22Rv1 (cell line): ENCODE measurements around the gene NEU4.

Experiments
- ZFX ChIP-seq: fragments of 450-650 bp; IDR thresholded peaks from 2 replicates; pipeline ENCODE4 v1.6.1; 2017; ENCODE audit warnings: antibody characterized with exemption, borderline replicate concordance
- TF ChIP-seq, protein P1 (sequence below): fragments of 450-650 bp; IDR thresholded peaks from 2 replicates; pipeline ENCODE4 v1.5.1; 2017; ENCODE audit warnings: mild to moderate bottlenecking

DNA sequence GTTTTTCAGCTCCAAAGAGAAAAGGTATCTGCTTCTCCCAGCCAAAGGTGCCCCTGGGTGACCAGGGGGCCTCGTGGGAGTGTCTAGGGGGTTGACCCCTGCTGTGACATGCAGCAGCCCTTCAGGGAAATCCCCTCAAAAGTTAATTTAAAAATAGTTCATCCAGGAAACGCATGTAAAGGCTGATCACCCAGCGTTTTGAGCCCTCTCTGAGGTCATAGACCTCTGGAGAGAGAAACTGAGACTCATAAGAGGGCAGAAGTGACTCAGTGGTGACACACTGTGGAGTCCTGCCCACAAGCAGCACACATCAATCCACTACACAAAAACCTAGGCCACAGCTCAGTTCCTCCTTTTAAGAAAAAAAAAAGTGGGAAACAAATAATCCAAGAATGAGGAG lies 20.4 kb upstream of the NEU4 start:
- TF ChIP-seq, protein P1, sequence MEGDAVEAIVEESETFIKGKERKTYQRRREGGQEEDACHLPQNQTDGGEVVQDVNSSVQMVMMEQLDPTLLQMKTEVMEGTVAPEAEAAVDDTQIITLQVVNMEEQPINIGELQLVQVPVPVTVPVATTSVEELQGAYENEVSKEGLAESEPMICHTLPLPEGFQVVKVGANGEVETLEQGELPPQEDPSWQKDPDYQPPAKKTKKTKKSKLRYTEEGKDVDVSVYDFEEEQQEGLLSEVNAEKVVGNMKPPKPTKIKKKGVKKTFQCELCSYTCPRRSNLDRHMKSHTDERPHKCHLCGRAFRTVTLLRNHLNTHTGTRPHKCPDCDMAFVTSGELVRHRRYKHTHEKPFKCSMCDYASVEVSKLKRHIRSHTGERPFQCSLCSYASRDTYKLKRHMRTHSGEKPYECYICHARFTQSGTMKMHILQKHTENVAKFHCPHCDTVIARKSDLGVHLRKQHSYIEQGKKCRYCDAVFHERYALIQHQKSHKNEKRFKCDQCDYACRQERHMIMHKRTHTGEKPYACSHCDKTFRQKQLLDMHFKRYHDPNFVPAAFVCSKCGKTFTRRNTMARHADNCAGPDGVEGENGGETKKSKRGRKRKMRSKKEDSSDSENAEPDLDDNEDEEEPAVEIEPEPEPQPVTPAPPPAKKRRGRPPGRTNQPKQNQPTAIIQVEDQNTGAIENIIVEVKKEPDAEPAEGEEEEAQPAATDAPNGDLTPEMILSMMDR: no peak
- no peak for TF ChIP-seq ZFX
